ENCODE data around the gene SNX17. TPM values are rescaled to one million over a fixed set of nuclear protein-coding genes. Genes with fewer than 3 reads are reported as not detected.
A peak's percentile ranks its signal among the peaks of the same experiment; 100 is the strongest.

The SNX17 gene
- polyA plus RNA-seq, 3 donors = 86.6 to 338 (median 291) TPM

DNA sequence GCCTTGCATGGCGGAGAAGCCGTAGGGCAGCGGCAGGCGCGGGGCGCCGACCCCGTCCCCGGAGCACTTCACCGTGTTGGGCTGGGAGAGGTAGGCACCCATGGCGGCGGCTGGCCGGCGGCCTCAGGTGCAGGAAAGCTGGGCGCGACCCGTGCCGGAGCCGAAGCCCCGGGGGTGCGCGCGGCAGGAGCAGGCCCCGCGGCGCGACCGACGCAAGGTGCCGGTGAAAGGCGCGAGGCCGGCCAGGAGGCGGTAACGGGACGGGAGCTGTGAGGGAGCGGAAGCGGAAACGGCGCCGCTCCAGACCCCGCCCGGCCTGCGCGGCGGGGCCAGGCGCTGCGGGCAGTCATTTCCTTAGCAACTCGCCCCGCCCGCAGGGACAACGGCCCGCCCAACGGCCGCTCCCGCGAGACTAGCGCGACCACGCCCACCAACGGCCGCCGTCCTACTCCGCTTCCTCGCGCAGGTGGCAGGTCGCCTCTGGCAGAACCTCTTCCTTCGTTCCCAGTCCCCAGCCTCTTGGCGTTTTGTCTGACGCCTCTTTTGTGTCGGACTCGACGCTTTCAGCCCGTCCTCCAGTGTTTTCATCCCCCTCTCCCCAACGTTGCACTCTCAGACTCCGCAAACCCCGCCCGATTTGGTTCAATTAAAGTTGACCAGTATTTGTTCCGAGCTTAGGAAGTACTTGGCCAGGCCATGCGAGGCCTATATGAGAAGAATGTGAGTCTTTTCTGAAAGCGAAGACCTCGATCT, 39.1 kb downstream of the SNX17 start, which contains the start of gene PPM1G:
TSS of gene PPM1G (minus strand) at position 271 of the 753 bp plus-strand sequence. CDS start at position 102, 169 bp downstream.
- H3K4me1 ChIP-seq (ENCODE audit: control insufficient read depth in 1 of 2, insufficient read depth in 2 of 2, low read length in 2 of 2) = peaks cover 21% of the 10 kb centered on the region in 2 donors
- peak; percentile 92 to 94 (median 93) for DNase-seq
- H3K4me1 Mint-ChIP-seq = peaks cover 29% of the 10 kb centered on the region
- H3K27ac Mint-ChIP-seq = peak within 1 kb of the TSS; percentile 81 to 94 (median 89)
- TF ChIP-seq CTCF (IDR thresholded peaks at IDR 0.05) = no peak
- peaks cover 5 to 13% of the 10 kb centered on the region in 2 donors for H3K36me3 Mint-ChIP-seq
- no peaks in the 10 kb centered on the region for H3K27me3 ChIP-seq (ENCODE audit: control insufficient read depth in 2 of 2, insufficient read depth in 2 of 2, low read length in 2 of 2)
- H3K4me3 ChIP-seq (replicated peaks in 1 of 3; ENCODE audit: low read depth in 2 of 3, low read length in 3 of 3) = peak within 1 kb of the TSS; percentile 91 to 96 (median 96)
- peaks cover 26% of the 10 kb centered on the region for H4K20me1 ChIP-seq (ENCODE audit: insufficient read depth, low read length)
- H3K79me2 ChIP-seq (ENCODE audit: insufficient read depth, low read length) = peaks cover 49% of the 10 kb centered on the region
- peak within 1 kb of the TSS; percentile 94 for H3K4me2 ChIP-seq (replicated peaks; ENCODE audit: extremely low read depth, low read length, poor library complexity, severe bottlenecking)
- peaks cover 0 to 9% (median 7%) of the 10 kb centered on the region in 7 donors for H3K9me3 Mint-ChIP-seq
- intact Hi-C loops (cut with micrococcal nuclease) = loop anchor here (1.0 to 5.0 kb wide), 2 partner anchors 19 to 37 kb away; partner anchors contain the start of genes EIF2B4 (in 2 of the 2), SNX17 (in 2 of the 2) and NRBP1 (in 1 of the 2)
- H3K27ac ChIP-seq (ENCODE audit: low read depth in 1 of 2, low read length in 2 of 2) = peak within 1 kb of the TSS; percentile 74 to 85
- H3K4me3 Mint-ChIP-seq = peak within 1 kb of the TSS; percentile 88 to 92
- under 1% methylated on average over 79 of the region's 82 CpGs for WGBS (ENCODE audit: insufficient coverage)
- peaks cover 2 to 9% (median 3%) of the 10 kb centered on the region in 3 donors for H3K27me3 Mint-ChIP-seq (ENCODE audit: low read depth in 3 of 3)
- H3K36me3 ChIP-seq (replicated peaks in 1 of 2; ENCODE audit: control insufficient read depth in 1 of 2, insufficient read depth in 2 of 2, low read length in 2 of 2) = peaks cover 3 to 20% of the 10 kb centered on the region in 2 donors
- peak within 1 kb of the TSS; percentile 91 for H2AFZ ChIP-seq (ENCODE audit: insufficient read depth, low read depth, low read length, poor library complexity, severe bottlenecking)
- H3K9me3 ChIP-seq (replicated peaks in 1 of 2; ENCODE audit: control insufficient read depth in 1 of 2, insufficient read depth in 1 of 2, low read length in 2 of 2) = no peaks in the 10 kb centered on the region
- H3K9ac ChIP-seq (ENCODE audit: insufficient read depth, low read length, poor library complexity, severe bottlenecking) = peak within 1 kb of the TSS; percentile 89

DNA sequence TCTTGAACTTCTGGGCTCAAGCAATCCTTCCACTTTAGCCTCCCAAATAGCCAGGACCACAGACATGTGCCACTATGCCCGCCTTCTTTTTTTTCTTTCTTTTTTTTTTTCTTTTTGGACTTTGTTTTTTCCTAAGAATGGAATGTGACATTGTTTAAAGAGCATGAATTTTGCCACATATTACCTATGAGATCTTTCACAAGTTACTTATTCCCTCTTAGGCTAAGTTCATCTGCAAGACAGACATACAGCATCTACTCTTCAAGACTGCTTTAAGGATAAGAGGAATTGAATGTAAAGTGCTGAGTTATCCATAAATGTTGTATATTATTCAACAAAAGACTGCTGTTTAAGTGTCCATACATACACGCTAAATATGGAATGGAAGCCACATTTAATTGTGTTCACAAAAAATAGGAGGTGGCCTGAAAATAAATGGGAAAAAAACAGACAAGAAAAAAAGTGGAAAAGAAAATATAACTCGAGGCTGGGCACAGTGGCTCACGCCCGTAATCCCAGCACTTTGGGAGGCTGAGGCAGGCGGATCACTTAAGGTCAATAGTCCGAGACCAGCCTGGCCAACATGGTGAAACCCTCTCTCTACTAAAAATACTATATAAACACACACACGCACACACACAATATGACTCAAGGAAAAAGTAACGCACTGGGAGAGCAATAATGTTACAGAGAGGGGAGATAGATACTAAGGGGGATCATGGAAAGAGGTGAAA, 42.2 kb downstream of the SNX17 start:
- no peak overlapping the region for H3K27ac Mint-ChIP-seq
- Histone ChIP-seq H3K4me2 (replicated peaks; ENCODE audit: extremely low read depth, low read length, poor library complexity, severe bottlenecking) (no peak overlapping the region), H3K27me3 (ENCODE audit: control insufficient read depth in 2 of 2, insufficient read depth in 2 of 2, low read length in 2 of 2) (no peaks in the 10 kb centered on the region), H3K9ac (ENCODE audit: insufficient read depth, low read length, poor library complexity, severe bottlenecking) (no peak overlapping the region), H3K4me3 (replicated peaks in 1 of 3; ENCODE audit: low read depth in 2 of 3, low read length in 3 of 3) (no peak overlapping the region), H3K27ac (ENCODE audit: low read depth in 1 of 2, low read length in 2 of 2) (no peak overlapping the region), H2AFZ (ENCODE audit: insufficient read depth, low read depth, low read length, poor library complexity, severe bottlenecking) (no peak overlapping the region), H3K4me1 (ENCODE audit: control insufficient read depth in 1 of 2, insufficient read depth in 2 of 2, low read length in 2 of 2) (peaks cover 19% of the 10 kb centered on the region in 2 donors), H3K9me3 (replicated peaks in 1 of 2; ENCODE audit: control insufficient read depth in 1 of 2, insufficient read depth in 1 of 2, low read length in 2 of 2) (no peaks in the 10 kb centered on the region), H4K20me1 (ENCODE audit: insufficient read depth, low read length) (peaks cover 8% of the 10 kb centered on the region), H3K36me3 (replicated peaks in 1 of 2; ENCODE audit: control insufficient read depth in 1 of 2, insufficient read depth in 2 of 2, low read length in 2 of 2) (no peaks in the 10 kb centered on the region), H3K79me2 (ENCODE audit: insufficient read depth, low read length) (peaks cover 18% of the 10 kb centered on the region)
- no peak overlapping the region for H3K4me3 Mint-ChIP-seq
- peaks cover 2 to 9% (median 4%) of the 10 kb centered on the region in 3 donors for H3K27me3 Mint-ChIP-seq (ENCODE audit: low read depth in 3 of 3)
- intact Hi-C loops (cut with micrococcal nuclease) = no loop called here
- peaks cover 0 to under 1% of the 10 kb centered on the region in 2 donors for H3K36me3 Mint-ChIP-seq
- H3K4me1 Mint-ChIP-seq = peaks cover 18% of the 10 kb centered on the region
- no peak for DNase-seq
- no peak for TF ChIP-seq CTCF (IDR thresholded peaks at IDR 0.05)
- no CpG with 5 or more reads among the region's 9 CpGs for WGBS (ENCODE audit: insufficient coverage)
- peaks cover 0 to 9% (median 7%) of the 10 kb centered on the region in 7 donors for H3K9me3 Mint-ChIP-seq
